Measurements from ENCODE around the gene TSEN34. TPM values are rescaled to one million over a fixed set of nuclear protein-coding genes. Genes with fewer than 3 reads are reported as not detected.
A peak's percentile ranks its signal among the peaks of the same experiment; 100 is the strongest.

TSEN34 gene
- total RNA-seq, 2 donors from 2014 or later, result 47.9 to 52.7 TPM

- Histone ChIP-seq H3K4me1 (peaks cover 29% of the 10 kb centered on the region), H3K9ac (ENCODE audit: low read depth in 2 of 2, low read length in 2 of 2) (peak overlapping the region; percentile 79 to 81), H3K4me3 (peak overlapping the region; percentile 56), H3K9me3 (no peaks in the 10 kb centered on the region), H3K27ac (peak overlapping the region; percentile 91), H3K27me3 (no peaks in the 10 kb centered on the region), H3K36me3 (peaks cover 26% of the 10 kb centered on the region)
- intact Hi-C loops (cut with DNase I), result no loop called here
- DNase-seq, result no peak
- no peak for TF ChIP-seq CTCF (IDR thresholded peaks at IDR 0.05)
Observed at GRCh38 chr19:54158812-54159351, 32.2 kb upstream of the TSEN34 start.

GRCh38 chr19:54159352-54160181, 31.5 kb upstream of the TSEN34 start, which contains the start of gene LENG1:
Gene LENG1 (minus strand): TSS chr19:54159721. CDS start chr19:54159695, 26 bp downstream.
- peaks cover 22% of the 10 kb centered on the region for H3K36me3 ChIP-seq
- H3K4me3 ChIP-seq, result peak within 1 kb of the TSS; percentile 56
- intact Hi-C loops (cut with DNase I), result no loop called here
- no peaks in the 10 kb centered on the region for H3K27me3 ChIP-seq
- no peaks in the 10 kb centered on the region for H3K9me3 ChIP-seq
- TF ChIP-seq CTCF (IDR thresholded peaks at IDR 0.05), result no peak
- peak within 1 kb of the TSS; percentile 91 for H3K27ac ChIP-seq
- H3K4me1 ChIP-seq, result peaks cover 29% of the 10 kb centered on the region
- peak; percentile 99 for DNase-seq
- H3K9ac ChIP-seq (ENCODE audit: low read depth in 2 of 2, low read length in 2 of 2), result peak within 1 kb of the TSS; percentile 79 to 81

GRCh38 chr19:54160182-54160811, 30.8 kb upstream of the TSEN34 start:
- DNase-seq, result peak; percentile 46
- H3K27me3 ChIP-seq, result no peaks in the 10 kb centered on the region
- peak overlapping the region; percentile 54 to 81 for H3K9ac ChIP-seq (ENCODE audit: low read depth in 2 of 2, low read length in 2 of 2)
- H3K4me3 ChIP-seq, result peak overlapping the region; percentile 43
- H3K27ac ChIP-seq, result peak overlapping the region; percentile 91
- peaks cover 15% of the 10 kb centered on the region for H3K36me3 ChIP-seq
- no peaks in the 10 kb centered on the region for H3K9me3 ChIP-seq
- intact Hi-C loops (cut with DNase I), result no loop called here
- H3K4me1 ChIP-seq, result peaks cover 29% of the 10 kb centered on the region
- no peak for TF ChIP-seq CTCF (IDR thresholded peaks at IDR 0.05)

GRCh38 chr19:54160854-54161253, 30.3 kb upstream of the TSEN34 start:
- peak overlapping the region; percentile 43 for H3K4me3 ChIP-seq
- no peak for TF ChIP-seq CTCF (IDR thresholded peaks at IDR 0.05)
- no peaks in the 10 kb centered on the region for H3K9me3 ChIP-seq
- intact Hi-C loops (cut with DNase I), result no loop called here
- peak; percentile 41 for DNase-seq
- H3K4me1 ChIP-seq, result peaks cover 29% of the 10 kb centered on the region
- H3K27ac ChIP-seq, result peak overlapping the region; percentile 91
- H3K9ac ChIP-seq (ENCODE audit: low read depth in 2 of 2, low read length in 2 of 2), result peak overlapping the region; percentile 54 to 81
- peaks cover 13% of the 10 kb centered on the region for H3K36me3 ChIP-seq
- H3K27me3 ChIP-seq, result no peaks in the 10 kb centered on the region

GRCh38 chr19:54162241-54162805, 28.8 kb upstream of the TSEN34 start:
- H3K27me3 ChIP-seq, result no peaks in the 10 kb centered on the region
- H3K36me3 ChIP-seq, result no peaks in the 10 kb centered on the region
- intact Hi-C loops (cut with DNase I), result no loop called here
- no peak for TF ChIP-seq CTCF (IDR thresholded peaks at IDR 0.05)
- no peaks in the 10 kb centered on the region for H3K9me3 ChIP-seq
- peak overlapping the region; percentile 30 for H3K4me3 ChIP-seq
- H3K9ac ChIP-seq (ENCODE audit: low read depth in 2 of 2, low read length in 2 of 2), result peak overlapping the region; percentile 71 to 72
- H3K27ac ChIP-seq, result peak overlapping the region; percentile 77
- H3K4me1 ChIP-seq, result peaks cover 29% of the 10 kb centered on the region
- DNase-seq, result peak; percentile 94
